Coronary artery (tissue), 2 donors: ENCODE data around the gene NALCN.

Experiments used
- DNase-seq: peaks from one replicate; pipeline ENCODE4 v3.0.0-alpha.2; 2017; ENCODE audit warnings: low spot score
- H3K27ac ChIP-seq, 2 donors: fragments of 200-600 bp; sonication (generic); one replicate each; pipeline ENCODE4 v1.5.1; 2016 to 2019
- H3K4me3 ChIP-seq: fragments of 200-600 bp; sonication (generic); 2 replicates; pipeline ENCODE4 v1.5.1; 2016; ENCODE audit warnings: mild to moderate bottlenecking, moderate library complexity
- TF ChIP-seq, protein P1 (sequence below): fragments of 200-600 bp; sonication (generic); IDR thresholded peaks from one replicate; pipeline ENCODE4 v1.5.1; 2019; ENCODE audit warnings: antibody characterized with exemption

Gene NALCN

DNA sequence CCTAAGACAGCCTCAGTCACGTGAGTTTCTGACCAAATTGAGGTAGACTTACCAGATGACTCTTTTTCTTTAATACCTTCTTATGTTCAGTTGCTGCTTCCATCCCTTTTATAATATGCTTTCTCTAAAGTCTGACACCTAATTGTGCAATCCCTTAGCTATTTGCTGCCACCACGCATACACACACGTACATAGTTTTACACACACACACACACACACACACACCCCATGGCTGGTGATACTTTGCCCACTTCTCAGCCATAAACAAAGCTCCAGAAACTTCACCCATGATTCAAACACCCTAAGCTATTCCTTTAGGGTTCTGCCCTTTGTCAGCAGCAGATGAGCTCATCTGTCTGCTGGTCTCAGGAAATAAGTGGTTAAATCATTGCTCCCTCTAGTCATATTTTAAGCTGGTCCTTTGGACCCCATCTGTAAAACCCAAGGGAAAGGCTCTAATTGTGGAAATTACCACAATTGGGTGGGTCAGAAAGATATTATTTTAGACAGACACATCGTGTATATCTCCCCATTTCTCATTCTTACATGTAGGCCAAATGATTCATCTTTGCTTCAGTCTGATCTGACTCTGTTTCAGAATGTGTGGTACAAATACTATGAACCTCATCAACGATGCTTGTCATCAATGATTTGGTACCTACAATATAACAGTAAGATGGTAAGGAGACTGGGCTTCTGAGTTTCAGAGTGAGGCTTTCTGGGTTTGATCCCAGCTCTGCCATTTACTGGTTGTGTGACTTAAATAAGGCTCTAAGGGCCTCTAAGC, 69.2 kb downstream of the NALCN start:
- H3K4me3 ChIP-seq = no peak overlapping the region
- DNase-seq = no peak
- TF ChIP-seq, protein P1, sequence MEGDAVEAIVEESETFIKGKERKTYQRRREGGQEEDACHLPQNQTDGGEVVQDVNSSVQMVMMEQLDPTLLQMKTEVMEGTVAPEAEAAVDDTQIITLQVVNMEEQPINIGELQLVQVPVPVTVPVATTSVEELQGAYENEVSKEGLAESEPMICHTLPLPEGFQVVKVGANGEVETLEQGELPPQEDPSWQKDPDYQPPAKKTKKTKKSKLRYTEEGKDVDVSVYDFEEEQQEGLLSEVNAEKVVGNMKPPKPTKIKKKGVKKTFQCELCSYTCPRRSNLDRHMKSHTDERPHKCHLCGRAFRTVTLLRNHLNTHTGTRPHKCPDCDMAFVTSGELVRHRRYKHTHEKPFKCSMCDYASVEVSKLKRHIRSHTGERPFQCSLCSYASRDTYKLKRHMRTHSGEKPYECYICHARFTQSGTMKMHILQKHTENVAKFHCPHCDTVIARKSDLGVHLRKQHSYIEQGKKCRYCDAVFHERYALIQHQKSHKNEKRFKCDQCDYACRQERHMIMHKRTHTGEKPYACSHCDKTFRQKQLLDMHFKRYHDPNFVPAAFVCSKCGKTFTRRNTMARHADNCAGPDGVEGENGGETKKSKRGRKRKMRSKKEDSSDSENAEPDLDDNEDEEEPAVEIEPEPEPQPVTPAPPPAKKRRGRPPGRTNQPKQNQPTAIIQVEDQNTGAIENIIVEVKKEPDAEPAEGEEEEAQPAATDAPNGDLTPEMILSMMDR = no peak
- H3K27ac ChIP-seq = no peak overlapping the region

DNA sequence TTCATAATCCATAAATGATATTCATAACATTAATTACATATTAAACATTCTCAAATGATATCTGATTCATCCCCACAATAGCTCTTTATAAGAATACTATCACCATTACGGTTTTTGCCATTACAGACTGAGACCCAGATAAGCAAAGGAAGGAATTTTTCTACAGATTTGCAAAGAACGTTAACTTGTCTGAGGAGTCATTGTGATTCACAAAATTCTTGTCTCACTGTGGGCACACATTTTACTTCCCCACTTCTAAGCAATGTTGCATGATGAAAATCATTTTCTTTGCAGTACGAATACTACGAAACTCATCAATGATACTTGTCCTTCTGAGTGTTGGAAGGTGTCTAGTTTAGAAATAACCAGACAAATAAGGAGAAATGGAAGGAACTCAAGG, 70.1 kb downstream of the NALCN start:
- DNase-seq = no peak
- TF ChIP-seq, protein P1 = no peak
- Histone ChIP-seq H3K4me3 (no peak overlapping the region), H3K27ac (no peak overlapping the region)

DNA sequence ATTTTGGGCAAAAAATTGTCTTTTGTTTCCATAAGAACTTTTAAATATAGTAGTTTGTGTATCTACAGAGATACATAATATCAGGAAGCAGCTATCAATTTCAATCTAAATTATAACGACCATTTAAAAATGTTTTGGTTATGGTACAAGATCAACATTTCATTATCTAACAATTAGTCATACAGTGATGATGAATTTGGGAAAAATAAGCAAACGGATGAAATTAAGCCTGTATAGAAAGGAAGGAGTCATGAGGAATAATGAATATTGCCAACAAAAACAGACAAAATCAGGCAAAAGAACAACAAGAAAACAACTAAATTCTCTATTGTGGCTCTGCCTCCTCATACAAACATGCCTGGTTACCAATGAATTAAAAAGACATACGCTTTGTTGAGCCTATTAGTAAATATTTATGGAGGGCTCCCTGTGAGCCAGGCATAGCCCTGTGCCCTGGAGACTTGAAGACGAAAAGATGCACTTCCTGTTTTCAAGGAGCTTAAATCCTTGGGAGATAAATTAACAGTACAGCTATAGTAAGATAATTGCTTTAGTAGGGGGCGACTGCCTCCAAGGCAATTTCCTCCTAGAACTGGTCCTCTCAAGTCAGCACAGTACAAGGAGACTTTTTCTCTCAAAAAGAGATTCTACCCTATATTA, 73.0 kb downstream of the NALCN start:
- TF ChIP-seq, protein P1 = no peak
- no peak for DNase-seq
- Histone ChIP-seq H3K4me3 (no peak overlapping the region), H3K27ac (no peak overlapping the region)

DNA sequence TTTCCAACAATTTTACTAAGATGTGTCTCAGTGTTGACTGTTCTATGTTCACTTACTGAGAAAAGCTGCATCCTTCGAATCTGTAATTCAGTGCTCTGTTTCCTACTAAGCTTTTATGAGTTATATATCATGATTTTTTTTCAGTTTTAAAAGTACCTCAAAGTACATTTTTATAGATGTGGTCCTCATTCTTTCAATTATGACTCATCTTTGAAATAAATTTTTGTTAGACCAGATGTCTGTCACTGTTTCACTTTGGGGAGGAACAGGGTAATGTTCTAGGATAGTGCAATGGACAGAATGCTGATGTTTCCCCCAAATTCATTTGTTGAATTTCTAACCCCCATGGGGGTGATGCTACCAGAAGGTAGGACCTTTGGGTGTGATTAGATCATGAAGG, 74.8 kb downstream of the NALCN start:
- TF ChIP-seq, protein P1 = no peak
- DNase-seq = no peak
- Histone ChIP-seq H3K27ac (no peak overlapping the region), H3K4me3 (no peak overlapping the region)

DNA sequence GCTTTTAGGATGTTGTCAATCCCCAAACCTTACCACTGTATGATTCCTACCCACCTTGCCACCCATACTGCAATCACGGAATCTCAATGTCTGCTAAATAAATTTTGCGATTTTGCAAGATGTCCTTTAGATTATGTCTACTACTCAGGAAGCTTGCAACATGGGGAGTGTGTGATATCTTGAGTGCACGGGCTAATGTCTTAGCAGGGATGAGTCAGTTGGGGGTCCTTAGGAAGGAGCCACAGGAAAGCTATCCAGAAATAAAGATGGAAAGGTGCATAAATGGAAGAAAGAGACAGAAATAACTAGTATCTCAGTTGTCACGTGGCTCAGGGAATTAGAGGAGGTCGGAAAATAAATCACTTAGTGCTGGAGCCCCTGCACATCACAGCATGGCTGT, 77.1 kb downstream of the NALCN start:
- TF ChIP-seq, protein P1 = no peak

DNA sequence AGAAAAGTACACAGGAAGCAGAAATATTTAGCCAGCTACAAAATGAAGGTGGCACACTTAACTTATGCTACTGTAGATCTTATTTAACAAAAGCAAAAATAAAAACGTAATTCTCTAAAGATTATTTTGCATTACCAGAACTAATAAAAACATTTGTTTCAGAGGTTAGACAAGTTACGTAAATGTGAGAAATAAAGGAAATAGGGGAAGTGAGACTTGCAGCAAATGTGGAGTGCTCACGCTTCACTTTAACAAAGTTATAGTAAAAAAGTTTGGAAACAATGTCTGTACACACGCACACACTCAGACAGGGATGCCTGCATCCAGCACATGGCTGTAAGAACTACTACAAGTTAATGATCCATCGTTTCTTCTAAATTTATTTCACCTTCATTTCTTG, 83.7 kb downstream of the NALCN start:
- DNase-seq = no peak
- Histone ChIP-seq H3K4me3 (no peak overlapping the region), H3K27ac (no peak overlapping the region)
- TF ChIP-seq, protein P1 = no peak

More for the DNA sequence above, 77.1 kb downstream of the NALCN start:
- Histone ChIP-seq H3K4me3 (no peak overlapping the region), H3K27ac (no peak overlapping the region)
- DNase-seq = no peak

DNA sequence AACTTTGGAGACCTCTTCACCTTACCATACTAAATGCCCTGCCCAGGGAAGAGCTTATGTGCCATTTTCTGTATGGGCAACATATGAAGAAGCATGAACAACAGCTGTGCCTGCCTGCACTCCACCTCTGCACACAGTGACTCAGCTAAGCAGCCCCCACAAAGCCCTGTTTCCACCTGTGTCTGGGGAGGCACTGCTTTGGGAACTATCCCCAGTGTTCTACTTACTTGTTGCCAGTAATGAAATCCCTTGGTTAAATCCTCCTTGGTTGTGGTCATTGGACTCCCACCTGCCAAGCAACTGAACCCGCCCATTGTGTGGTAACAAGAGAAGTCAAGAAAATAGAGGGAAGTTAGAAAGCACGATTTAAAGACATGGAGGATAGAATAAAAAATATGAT, 84.6 kb downstream of the NALCN start:
- no peak overlapping the region for H3K27ac ChIP-seq
- no peak for DNase-seq
- TF ChIP-seq, protein P1 = no peak
- no peak overlapping the region for H3K4me3 ChIP-seq
